GM06990 (cell line): Measurements from ENCODE around the gene STRIP2.

Experiments used
- DNase-seq: peaks from one replicate; pipeline ENCODE4 v3.0.0-alpha.2; 2011; ENCODE audit not compliant: insufficient read length; ENCODE audit errors: extremely low read depth
- H3K27me3 ChIP-seq: replicated peaks from 2 replicates; pipeline ENCODE4 v1.6.0; 2011; ENCODE audit warnings: low read length; ENCODE audit not compliant: control insufficient read depth, insufficient read depth
- H3K36me3 ChIP-seq: 2 replicates; pipeline ENCODE4 v1.5.1; 2011; ENCODE audit warnings: low read length; ENCODE audit not compliant: control insufficient read depth, insufficient read depth
- H3K4me3 ChIP-seq: replicated peaks from 2 replicates; pipeline ENCODE4 v1.5.1; 2011; ENCODE audit warnings: low read depth, mild to moderate bottlenecking, control low read depth, low read length
- CTCF ChIP-seq: IDR thresholded peaks from 2 replicates; pipeline ENCODE4 v1.5.1; 2011; ENCODE audit warnings: low read length, control low read depth, mild to moderate bottlenecking, inconsistent platforms; ENCODE audit not compliant: insufficient read depth, poor library complexity, severe bottlenecking

The STRIP2 gene

GRCh38 chr7:129453510-129454248 lies 19.4 kb downstream of the STRIP2 start:
- Histone ChIP-seq H3K4me3 (no peak overlapping the region), H3K36me3 (no peaks in the 10 kb centered on the region; the same call in none of the 2 replicates), H3K27me3 (no peaks in the 10 kb centered on the region)
- no peak for TF ChIP-seq CTCF
- no peak for DNase-seq

GRCh38 chr7:129454249-129454551 lies 20.0 kb downstream of the STRIP2 start:
- no peak for TF ChIP-seq CTCF
- Histone ChIP-seq H3K27me3 (no peaks in the 10 kb centered on the region), H3K36me3 (no peaks in the 10 kb centered on the region; the same call in none of the 2 replicates), H3K4me3 (no peak overlapping the region)
- no peak for DNase-seq

- Histone ChIP-seq H3K36me3 (peaks cover 2% of the 10 kb centered on the region), H3K4me3 (no peak overlapping the region), H3K27me3 (no peaks in the 10 kb centered on the region)
- no peak for DNase-seq
- TF ChIP-seq CTCF, result no peak
These were observed 22.2 kb downstream of the STRIP2 start for GRCh38 chr7:129456421-129456820.

GRCh38 chr7:129457101-129457500 lies 22.9 kb downstream of the STRIP2 start:
- no peak for DNase-seq
- Histone ChIP-seq H3K4me3 (no peak overlapping the region), H3K27me3 (no peaks in the 10 kb centered on the region), H3K36me3 (peaks cover 2% of the 10 kb centered on the region)
- TF ChIP-seq CTCF, result no peak

GRCh38 chr7:129458171-129458570 lies 23.9 kb downstream of the STRIP2 start:
- no peak for DNase-seq
- H3K4me3 ChIP-seq, result no peak overlapping the region
- H3K36me3 ChIP-seq, result peaks cover 2% of the 10 kb centered on the region
- TF ChIP-seq CTCF, result no peak
- no peaks in the 10 kb centered on the region for H3K27me3 ChIP-seq

- no peak for TF ChIP-seq CTCF
- Histone ChIP-seq H3K27me3 (no peaks in the 10 kb centered on the region), H3K36me3 (peaks cover 4% of the 10 kb centered on the region), H3K4me3 (no peak overlapping the region)
- DNase-seq, result no peak
These were observed 27.6 kb downstream of the STRIP2 start for GRCh38 chr7:129461809-129462208.
